ENCODE measurements around the gene CYYR1.

CYYR1 gene

DNA sequence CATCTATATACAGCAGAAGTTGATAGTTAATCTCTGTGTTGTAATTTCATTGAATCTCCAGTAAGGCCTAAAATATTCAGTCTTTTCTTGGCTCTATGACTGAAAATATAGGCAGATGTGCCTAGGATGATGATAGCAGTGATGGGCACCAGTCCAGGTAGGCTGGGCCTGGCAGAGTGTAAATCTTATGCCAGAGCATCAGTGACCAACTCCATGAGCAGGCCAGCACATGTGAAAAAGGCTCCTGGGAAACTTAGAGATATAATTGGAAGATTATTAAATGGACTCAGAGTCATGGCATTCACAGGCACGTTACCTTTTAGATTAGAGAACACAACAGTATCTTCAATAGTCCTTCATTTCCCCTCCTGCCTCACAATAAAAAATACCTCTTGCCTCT lies 20.7 kb upstream of the CYYR1 start:
- TF ChIP-seq CTCF (conservative IDR thresholded peaks at IDR 0.05; ENCODE audit: low read depth, low read length), result no peak
- no peak overlapping the region for H3K4me3 ChIP-seq (ENCODE audit: low read length)
- DNase-seq (ENCODE audit: low read depth), result no peak

GRCh38 chr21:26591543-26591942 lies 18.5 kb upstream of the CYYR1 start:
- H3K4me3 ChIP-seq (ENCODE audit: low read length), result no peak overlapping the region
- no peak for DNase-seq (ENCODE audit: low read depth)
- TF ChIP-seq CTCF (conservative IDR thresholded peaks at IDR 0.05; ENCODE audit: low read depth, low read length), result no peak

DNA sequence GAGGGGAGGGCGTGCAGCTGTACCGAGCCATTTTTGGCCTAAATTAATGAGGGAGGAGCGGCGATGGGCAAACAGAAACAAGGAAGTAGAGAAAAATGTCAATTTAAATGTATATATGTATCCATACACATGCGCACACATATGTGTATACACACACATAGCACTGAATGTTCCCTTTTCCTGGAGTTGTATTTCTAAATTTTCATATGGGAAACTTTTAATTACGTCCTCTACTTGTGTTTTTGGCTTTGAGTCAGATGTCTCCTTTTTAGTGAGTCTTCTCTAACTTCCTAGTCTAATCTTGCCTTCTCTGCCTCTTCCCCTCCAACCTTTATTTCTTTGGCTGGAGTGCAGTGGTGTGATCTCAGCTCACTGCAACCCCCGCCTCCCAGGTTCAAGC lies 15.4 kb upstream of the CYYR1 start:
- DNase-seq (ENCODE audit: low read depth), result no peak
- no peak overlapping the region for H3K4me3 ChIP-seq (ENCODE audit: low read length)
- TF ChIP-seq CTCF (conservative IDR thresholded peaks at IDR 0.05; ENCODE audit: low read depth, low read length), result no peak

GRCh38 chr21:26587736-26588201 lies 14.7 kb upstream of the CYYR1 start:
- H3K4me3 ChIP-seq (ENCODE audit: low read length), result no peak overlapping the region
- peak; percentile 18 for DNase-seq (ENCODE audit: low read depth)
- TF ChIP-seq CTCF (conservative IDR thresholded peaks at IDR 0.05; ENCODE audit: low read depth, low read length), result no peak

GRCh38 chr21:26583769-26584168 lies 10.7 kb upstream of the CYYR1 start:
- TF ChIP-seq CTCF (conservative IDR thresholded peaks at IDR 0.05; ENCODE audit: low read depth, low read length), result no peak
- no peak overlapping the region for H3K4me3 ChIP-seq (ENCODE audit: low read length)

GRCh38 chr21:26581818-26582217 lies 8.7 kb upstream of the CYYR1 start:
- no peak for TF ChIP-seq CTCF (conservative IDR thresholded peaks at IDR 0.05; ENCODE audit: low read depth, low read length)
- DNase-seq (ENCODE audit: low read depth), result no peak
- no peak overlapping the region for H3K4me3 ChIP-seq (ENCODE audit: low read length)

More at GRCh38 chr21:26583769-26584168, 10.7 kb upstream of the CYYR1 start:
- no peak for DNase-seq (ENCODE audit: low read depth)

GRCh38 chr21:26572076-26572701 lies 897 bp downstream of the CYYR1 start:
- H3K4me3 ChIP-seq (ENCODE audit: low read length), result peak overlapping the region; percentile 63
- DNase-seq (ENCODE audit: low read depth), result no peak
- no peak for TF ChIP-seq CTCF (conservative IDR thresholded peaks at IDR 0.05; ENCODE audit: low read depth, low read length)
